Gastroesophageal sphincter (tissue), 4 donors: ENCODE measurements around the gene TFF1. TPM values are rescaled to one million over a fixed set of nuclear protein-coding genes. Genes with fewer than 3 reads are reported as not detected.

Experiments used
- ATAC-seq: fragments of 150-250 bp; one replicate; pipeline ENCODE4 v1.9.1; 2016; ENCODE audit warnings: mild to moderate bottlenecking, moderate library complexity
- H3K27ac ChIP-seq, 4 donors: fragments of 200-600 bp; sonication (generic) in 3 of 4; 1 replicate in 3 of 4; 2 replicates in 1 of 4; pipeline ENCODE4 v1.5.1; 2016 to 2019
- H3K27me3 ChIP-seq: fragments of 200-600 bp; sonication (generic); one replicate; pipeline ENCODE4 v1.5.1; 2019
- H3K36me3 ChIP-seq, 2 donors: fragments of 200-600 bp; sonication (generic); one replicate each; pipeline ENCODE4 v1.5.1; 2019; ENCODE audit warnings: control low read depth in 1 of 2
- H3K4me1 ChIP-seq, 3 donors: fragments of 200-600 bp; sonication (generic); 1 replicate in 2 of 3; 2 replicates in 1 of 3; pipeline ENCODE4 v1.5.1; 2016 to 2019; ENCODE audit warnings: control low read depth in 2 of 3
- H3K4me3 ChIP-seq, 2 donors: fragments of 200-600 bp; sonication (generic); one replicate each; pipeline ENCODE4 v1.5.1; 2019; ENCODE audit warnings: mild to moderate bottlenecking in 1 of 2, moderate library complexity in 1 of 2
- H3K9me3 ChIP-seq, 3 donors: fragments of 200-600 bp; sonication (generic); one replicate each; pipeline ENCODE4 v1.5.1; 2017 to 2019; ENCODE audit warnings: control low read depth in 2 of 3
- EP300 ChIP-seq: sonication (generic); formaldehyde crosslinking; IDR thresholded peaks from one replicate; pipeline ENCODE4 v1.6.1; 2017; ENCODE audit warnings: antibody characterized with exemption, mild to moderate bottlenecking
- POLR2A ChIP-seq, 2 donors: fragments of 450-650 bp; IDR thresholded peaks; one replicate each; pipeline ENCODE4 v1.6.1; 2017; ENCODE audit warnings: antibody characterized with exemption in 2 of 2, mild to moderate bottlenecking in 2 of 2, moderate library complexity in 1 of 2
- POLR2AphosphoS5 ChIP-seq: sonication (generic); formaldehyde crosslinking; IDR thresholded peaks from one replicate; pipeline ENCODE4 v1.6.1; 2017; ENCODE audit warnings: antibody characterized with exemption
- WGBS, 2 donors: methylation state at CpG; one replicate each; pipeline ENCODE4 v1.1.5; 2018; ENCODE audit warnings: low coverage in 1 of 2; 5-methylcytosine and 5-hydroxymethylcytosine counted together
- total RNA-seq, 4 donors: library from RNA; depleted of rRNA; stranded (reverse); fragments of >200 nt; gene quantifications; one replicate each; pipeline ENCODE4 v1.1.0, GENCODE V29; 2016
- TF ChIP-seq, protein P1 (sequence below), 4 experiments: fragments of 200-600 bp in 2 of 4; fragments of 450-650 bp in 2 of 4; sonication (generic) in 1 of 4; IDR thresholded peaks; one replicate each; pipeline ENCODE4 v1.5.1; 2017 to 2019; ENCODE audit warnings: antibody characterized with exemption in 4 of 4, mild to moderate bottlenecking in 2 of 4, moderate library complexity in 2 of 4

TFF1 gene
- not detected for total RNA-seq

DNA sequence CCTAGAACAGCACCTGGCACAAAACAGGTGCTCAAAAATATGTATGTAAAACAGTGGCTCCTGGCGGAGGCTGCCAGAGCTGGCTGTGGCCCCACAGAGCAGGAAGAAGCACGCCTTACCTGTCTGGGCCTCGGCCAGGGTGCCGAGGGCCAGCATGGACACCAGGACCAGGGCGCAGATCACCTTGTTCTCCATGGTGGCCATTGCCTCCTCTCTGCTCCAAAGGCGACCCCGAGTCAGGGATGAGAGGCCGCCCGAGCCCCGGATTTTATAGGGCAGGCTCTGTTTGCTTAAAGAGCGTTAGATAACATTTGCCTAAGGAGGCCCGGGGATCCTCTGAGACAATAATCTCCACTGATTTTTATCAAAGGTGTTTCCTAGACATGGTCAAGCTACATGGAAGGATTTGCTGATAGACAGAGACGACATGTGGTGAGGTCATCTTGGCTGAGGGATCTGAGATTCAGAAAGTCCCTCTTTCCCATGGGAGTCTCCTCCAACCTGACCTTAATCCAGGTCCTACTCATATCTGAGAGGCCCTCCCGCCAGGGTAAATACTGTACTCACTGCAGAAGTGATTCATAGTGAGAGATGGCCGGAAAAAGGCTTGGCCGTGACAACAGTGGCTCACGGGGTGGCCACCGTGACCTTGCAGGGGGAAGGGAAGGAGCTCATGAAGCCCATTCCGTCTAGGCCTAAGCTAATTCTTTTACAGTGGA, at the start of gene TFF1:
TSS of gene TFF1 (minus strand) at position 244 of the 719 bp plus-strand sequence. CDS start at position 204, 40 bp downstream.
- Histone ChIP-seq H3K27ac (no peak within 1 kb of the TSS), H3K4me1 (no peaks in the 10 kb centered on the region), H3K27me3 (peaks cover 68% of the 10 kb centered on the region), H3K9me3 (no peaks in the 10 kb centered on the region), H3K36me3 (no peaks in the 10 kb centered on the region), H3K4me3 (no peak within 1 kb of the TSS)
- WGBS, 2 donors: 97% methylated on average over 6 of the region's 19 CpGs; no CpG with 5 or more reads in 1 of the 2 donors
- ATAC-seq: no peak
- TF ChIP-seq, protein P1, sequence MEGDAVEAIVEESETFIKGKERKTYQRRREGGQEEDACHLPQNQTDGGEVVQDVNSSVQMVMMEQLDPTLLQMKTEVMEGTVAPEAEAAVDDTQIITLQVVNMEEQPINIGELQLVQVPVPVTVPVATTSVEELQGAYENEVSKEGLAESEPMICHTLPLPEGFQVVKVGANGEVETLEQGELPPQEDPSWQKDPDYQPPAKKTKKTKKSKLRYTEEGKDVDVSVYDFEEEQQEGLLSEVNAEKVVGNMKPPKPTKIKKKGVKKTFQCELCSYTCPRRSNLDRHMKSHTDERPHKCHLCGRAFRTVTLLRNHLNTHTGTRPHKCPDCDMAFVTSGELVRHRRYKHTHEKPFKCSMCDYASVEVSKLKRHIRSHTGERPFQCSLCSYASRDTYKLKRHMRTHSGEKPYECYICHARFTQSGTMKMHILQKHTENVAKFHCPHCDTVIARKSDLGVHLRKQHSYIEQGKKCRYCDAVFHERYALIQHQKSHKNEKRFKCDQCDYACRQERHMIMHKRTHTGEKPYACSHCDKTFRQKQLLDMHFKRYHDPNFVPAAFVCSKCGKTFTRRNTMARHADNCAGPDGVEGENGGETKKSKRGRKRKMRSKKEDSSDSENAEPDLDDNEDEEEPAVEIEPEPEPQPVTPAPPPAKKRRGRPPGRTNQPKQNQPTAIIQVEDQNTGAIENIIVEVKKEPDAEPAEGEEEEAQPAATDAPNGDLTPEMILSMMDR (IDR thresholded peaks at IDR 0.05): no peak
- TF ChIP-seq POLR2A (IDR thresholded peaks at IDR 0.05) (no peak), POLR2AphosphoS5 (no peak), EP300 (no peak)

DNA sequence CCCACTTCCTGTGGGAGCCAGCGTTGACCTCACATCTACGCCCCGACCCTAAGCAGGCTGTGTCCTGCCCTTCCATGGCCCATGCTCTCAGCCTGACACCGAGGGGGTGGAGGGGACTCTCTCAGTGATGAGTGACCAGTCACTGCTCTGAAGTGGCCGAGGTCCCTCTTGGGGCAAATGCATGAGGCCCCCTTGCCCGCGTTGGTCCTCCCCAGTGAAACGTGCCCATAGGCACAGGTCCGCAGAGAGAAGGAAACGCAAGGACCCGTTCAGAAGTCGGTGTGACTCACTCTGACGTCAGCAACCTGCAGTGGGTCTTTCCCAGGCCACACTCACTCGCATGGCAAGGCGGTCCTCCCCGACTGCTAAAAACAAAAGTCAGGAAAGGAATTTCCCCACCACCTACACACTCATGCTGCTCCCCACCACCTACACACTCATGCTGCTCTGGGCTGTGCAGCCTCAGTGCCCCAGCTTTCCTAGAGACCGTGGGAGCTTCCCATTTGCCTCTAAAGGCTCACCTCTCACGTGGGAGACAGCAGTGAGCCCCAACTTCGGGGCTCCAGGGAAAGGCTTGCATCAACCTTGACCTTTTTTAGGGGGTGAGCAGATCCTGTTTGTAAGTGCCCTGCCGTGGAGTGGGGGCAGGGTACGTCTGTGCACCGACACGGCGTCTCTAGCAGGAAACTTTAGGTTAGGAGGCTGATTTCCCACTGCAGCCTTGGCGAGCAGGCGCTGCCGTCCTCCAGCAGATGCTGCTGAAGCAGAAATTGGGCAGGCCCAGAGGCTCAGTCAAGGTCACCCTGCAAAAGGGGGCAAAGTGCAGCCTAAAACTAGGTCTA, 48.8 kb upstream of the TFF1 start:
- Histone ChIP-seq H3K27ac (no peak overlapping the region), H3K4me1 (no peaks in the 10 kb centered on the region), H3K36me3 (no peaks in the 10 kb centered on the region), H3K9me3 (peaks cover 0 to 3% (median 0%) of the 10 kb centered on the region in 3 donors), H3K4me3 (no peak overlapping the region), H3K27me3 (peaks cover 71% of the 10 kb centered on the region)
- TF ChIP-seq EP300: no peak
- TF ChIP-seq POLR2AphosphoS5: no peak
- TF ChIP-seq, protein P1 (IDR thresholded peaks at IDR 0.05): no peak
- TF ChIP-seq POLR2A (IDR thresholded peaks at IDR 0.05): no peak
- 44% methylated on average over 8 of the region's 27 CpGs; no CpG with 5 or more reads in 1 of the 2 donors for WGBS, 2 donors
- no peak for ATAC-seq

DNA sequence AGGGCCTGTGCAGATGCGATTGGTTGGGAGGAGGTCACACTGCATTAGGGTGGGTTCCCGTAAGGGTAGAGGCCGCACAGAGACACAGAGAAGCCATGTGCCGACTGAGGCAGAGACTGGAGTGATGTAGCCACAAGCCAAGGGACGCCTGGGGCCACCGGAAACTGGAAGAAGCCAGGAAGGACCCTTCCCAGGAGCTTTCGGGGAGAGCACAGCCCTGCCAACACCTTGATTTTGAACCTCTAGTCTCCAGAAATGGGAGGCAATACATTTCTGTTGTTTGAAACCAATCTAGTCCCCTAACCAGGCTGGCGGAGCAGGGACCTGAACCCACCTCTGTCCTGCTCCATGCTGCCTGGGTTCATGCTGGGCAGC, 48.2 kb upstream of the TFF1 start:
- ATAC-seq: no peak
- Histone ChIP-seq H3K9me3 (no peaks in the 10 kb centered on the region), H3K4me3 (no peak overlapping the region), H3K4me1 (no peaks in the 10 kb centered on the region), H3K27me3 (peaks cover 71% of the 10 kb centered on the region), H3K27ac (no peak overlapping the region), H3K36me3 (no peaks in the 10 kb centered on the region)
- TF ChIP-seq POLR2A (IDR thresholded peaks at IDR 0.05) (no peak), POLR2AphosphoS5 (no peak), EP300 (no peak)
- TF ChIP-seq, protein P1 (IDR thresholded peaks at IDR 0.05): no peak
- 92 to 100% methylated on average over 1 to 7 of the region's 8 CpGs for WGBS, 2 donors

DNA sequence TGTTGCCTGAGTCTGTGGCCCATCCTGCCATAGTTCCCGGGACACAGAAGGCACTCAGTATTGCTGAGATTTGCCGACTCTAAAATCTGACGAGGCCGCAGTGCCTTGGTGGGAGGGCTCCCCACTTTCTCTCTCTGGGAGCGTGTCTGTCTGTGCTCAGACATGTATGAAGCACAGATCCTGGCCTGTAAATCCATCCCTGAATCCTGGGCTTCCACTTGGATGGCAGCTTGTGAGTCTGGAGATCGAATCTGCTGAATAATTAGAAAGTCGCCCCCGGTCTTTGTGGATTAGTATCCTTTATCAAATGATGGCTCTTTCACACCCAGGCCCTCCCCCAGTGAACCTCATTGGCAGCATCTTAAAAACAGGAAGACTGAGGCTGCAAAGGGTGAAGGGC, 47.7 kb upstream of the TFF1 start:
- WGBS, 2 donors: 88% methylated on average over 1 of the region's 8 CpGs; no CpG with 5 or more reads in 1 of the 2 donors
- TF ChIP-seq POLR2A (IDR thresholded peaks at IDR 0.05) (no peak), POLR2AphosphoS5 (no peak), EP300 (no peak)
- TF ChIP-seq, protein P1 (IDR thresholded peaks at IDR 0.05): no peak
- Histone ChIP-seq H3K4me1 (no peaks in the 10 kb centered on the region), H3K4me3 (no peak overlapping the region), H3K27ac (no peak overlapping the region), H3K36me3 (no peaks in the 10 kb centered on the region), H3K27me3 (peaks cover 71% of the 10 kb centered on the region), H3K9me3 (no peaks in the 10 kb centered on the region)
- no peak for ATAC-seq
